ENCODE data around the gene SGK1. TPM values are rescaled to one million over a fixed set of nuclear protein-coding genes. Genes with fewer than 3 reads are reported as not detected.
"Not testable (repeated sequence)": the region's sequence is repeated elsewhere in the genome, so short reads cannot be mapped to it uniquely, and the experiment has no call there.

SGK1 gene
- total and polyA plus RNA-seq, 4 donors, result 68.9 to 299 (median 148) TPM

DNA sequence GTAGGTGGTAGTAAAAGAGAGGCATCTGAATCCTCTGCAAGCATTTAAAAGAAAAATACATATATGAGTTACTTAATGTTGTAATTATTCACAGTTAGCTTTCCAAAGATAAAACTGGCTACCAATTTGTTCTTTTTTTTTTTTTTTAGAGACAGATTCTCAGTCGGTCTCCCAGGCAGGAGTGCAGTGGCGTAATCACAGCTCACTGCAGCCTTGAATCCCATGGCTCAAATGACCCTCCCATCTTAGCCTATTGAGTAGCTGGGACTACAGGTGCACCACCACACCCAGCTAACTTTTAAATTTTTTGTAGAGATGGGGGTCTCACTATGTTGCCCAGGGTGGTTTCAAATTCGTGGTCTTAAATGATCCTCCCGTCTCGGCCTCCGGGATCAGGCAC is 36.5 kb downstream of the SGK1 start:
- H3K27ac ChIP-seq (ENCODE audit: low read depth in 1 of 2, low read length in 1 of 2), result no peak overlapping the region
- H3K9ac ChIP-seq (ENCODE audit: insufficient read depth in 1 of 2, low read length in 2 of 2), result no peak overlapping the region
- 93 to 94% methylated on average over 6 of the region's 6 CpGs for WGBS, 2 donors
- DNase-seq, result no peak
- H3K9me3 ChIP-seq (ENCODE audit: control insufficient read depth in 4 of 4, insufficient read depth in 3 of 4, low read length in 3 of 4), result no peaks in the 10 kb centered on the region
- no peaks in the 10 kb centered on the region for H3K36me3 ChIP-seq (ENCODE audit: control insufficient read depth in 4 of 4, insufficient read depth in 4 of 4, low read length in 4 of 4)
- no peaks in the 10 kb centered on the region for H3K27me3 ChIP-seq (ENCODE audit: control insufficient read depth in 3 of 3, insufficient read depth in 3 of 3, low read length in 2 of 3)
- TF ChIP-seq, protein P1, sequence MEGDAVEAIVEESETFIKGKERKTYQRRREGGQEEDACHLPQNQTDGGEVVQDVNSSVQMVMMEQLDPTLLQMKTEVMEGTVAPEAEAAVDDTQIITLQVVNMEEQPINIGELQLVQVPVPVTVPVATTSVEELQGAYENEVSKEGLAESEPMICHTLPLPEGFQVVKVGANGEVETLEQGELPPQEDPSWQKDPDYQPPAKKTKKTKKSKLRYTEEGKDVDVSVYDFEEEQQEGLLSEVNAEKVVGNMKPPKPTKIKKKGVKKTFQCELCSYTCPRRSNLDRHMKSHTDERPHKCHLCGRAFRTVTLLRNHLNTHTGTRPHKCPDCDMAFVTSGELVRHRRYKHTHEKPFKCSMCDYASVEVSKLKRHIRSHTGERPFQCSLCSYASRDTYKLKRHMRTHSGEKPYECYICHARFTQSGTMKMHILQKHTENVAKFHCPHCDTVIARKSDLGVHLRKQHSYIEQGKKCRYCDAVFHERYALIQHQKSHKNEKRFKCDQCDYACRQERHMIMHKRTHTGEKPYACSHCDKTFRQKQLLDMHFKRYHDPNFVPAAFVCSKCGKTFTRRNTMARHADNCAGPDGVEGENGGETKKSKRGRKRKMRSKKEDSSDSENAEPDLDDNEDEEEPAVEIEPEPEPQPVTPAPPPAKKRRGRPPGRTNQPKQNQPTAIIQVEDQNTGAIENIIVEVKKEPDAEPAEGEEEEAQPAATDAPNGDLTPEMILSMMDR (IDR thresholded peaks at IDR 0.05; ENCODE audit: control extremely low read depth, extremely low read depth), result no peak
- ATAC-seq (ENCODE audit: insufficient read depth, low FRiP score), result no peak
- no peaks in the 10 kb centered on the region for H3K4me1 ChIP-seq (ENCODE audit: control insufficient read depth in 5 of 5, insufficient read depth in 5 of 5, low read length in 5 of 5)
- H3K4me3 ChIP-seq, result no peak overlapping the region

DNA sequence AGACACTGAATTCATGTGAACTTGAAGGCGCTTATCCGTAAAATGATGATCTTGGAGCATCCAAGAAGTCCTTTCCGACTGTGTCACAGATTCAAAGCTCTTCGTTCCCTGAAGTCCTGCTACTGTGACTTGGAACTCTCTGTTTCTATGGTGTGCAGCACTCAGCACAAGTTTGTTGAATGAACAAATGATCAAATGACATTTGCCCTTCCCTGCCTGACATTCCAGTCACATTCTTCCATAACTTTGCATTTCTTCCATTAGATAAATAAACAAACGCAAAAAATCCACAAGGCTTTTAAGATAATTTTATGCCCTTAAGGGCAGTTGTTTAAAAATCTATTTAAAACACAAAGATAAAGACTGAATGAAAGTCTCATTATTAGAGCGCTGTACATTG is 39.9 kb downstream of the SGK1 start:
- no peaks in the 10 kb centered on the region for H3K4me1 ChIP-seq (ENCODE audit: control insufficient read depth in 5 of 5, insufficient read depth in 5 of 5, low read length in 5 of 5)
- ATAC-seq (ENCODE audit: insufficient read depth, low FRiP score), result no peak
- TF ChIP-seq, protein P1 (IDR thresholded peaks at IDR 0.05; ENCODE audit: control extremely low read depth, extremely low read depth), result no peak
- no peak overlapping the region for H3K27ac ChIP-seq (ENCODE audit: low read depth in 1 of 2, low read length in 1 of 2)
- H3K4me3 ChIP-seq, result no peak overlapping the region
- no peaks in the 10 kb centered on the region for H3K36me3 ChIP-seq (ENCODE audit: control insufficient read depth in 4 of 4, insufficient read depth in 4 of 4, low read length in 4 of 4)
- H3K9ac ChIP-seq (ENCODE audit: insufficient read depth in 1 of 2, low read length in 2 of 2), result no peak overlapping the region
- H3K27me3 ChIP-seq (ENCODE audit: control insufficient read depth in 3 of 3, insufficient read depth in 3 of 3, low read length in 2 of 3), result no peaks in the 10 kb centered on the region
- H3K9me3 ChIP-seq (ENCODE audit: control insufficient read depth in 4 of 4, insufficient read depth in 3 of 4, low read length in 3 of 4), result no peaks in the 10 kb centered on the region
- 87 to 92% methylated on average over 6 of the region's 6 CpGs for WGBS, 2 donors
- no peak for DNase-seq

DNA sequence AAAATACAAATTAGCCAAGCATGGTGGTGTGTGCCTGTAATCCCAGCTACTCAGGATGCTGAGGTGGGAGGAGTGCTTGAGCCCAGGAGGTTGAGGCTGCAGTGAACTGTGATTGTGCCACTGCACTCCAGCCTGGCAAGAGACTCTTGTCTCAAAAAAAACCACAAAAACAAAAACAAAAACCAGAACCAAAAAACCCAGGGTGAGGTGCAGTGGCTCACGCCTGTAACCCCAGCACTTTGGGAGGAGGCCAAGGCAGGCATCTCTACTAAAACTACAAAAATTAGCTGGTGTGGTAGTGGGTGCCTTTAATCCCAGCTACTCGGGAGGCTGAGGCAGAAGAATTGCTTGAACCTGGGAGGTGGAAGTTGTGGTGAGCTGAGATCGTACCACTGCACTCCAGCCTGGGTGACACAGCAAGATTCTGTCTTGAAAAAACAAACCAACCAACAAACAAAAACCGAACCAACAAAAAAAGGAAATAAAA is 41.0 kb downstream of the SGK1 start:
- H3K4me1 ChIP-seq (ENCODE audit: control insufficient read depth in 5 of 5, insufficient read depth in 5 of 5, low read length in 5 of 5); DNase-seq; H3K9ac ChIP-seq (ENCODE audit: insufficient read depth in 1 of 2, low read length in 2 of 2); H3K27me3 ChIP-seq (ENCODE audit: control insufficient read depth in 3 of 3, insufficient read depth in 3 of 3, low read length in 2 of 3); H3K36me3 ChIP-seq (ENCODE audit: control insufficient read depth in 4 of 4, insufficient read depth in 4 of 4, low read length in 4 of 4); H3K27ac ChIP-seq (ENCODE audit: low read depth in 1 of 2, low read length in 1 of 2); H3K9me3 ChIP-seq (ENCODE audit: control insufficient read depth in 4 of 4, insufficient read depth in 3 of 4, low read length in 3 of 4); H3K4me3 ChIP-seq; ATAC-seq (ENCODE audit: insufficient read depth, low FRiP score): not testable (repeated sequence)
- WGBS, 2 donors, result 31 to 63% methylated on average over 4 of the region's 4 CpGs

DNA sequence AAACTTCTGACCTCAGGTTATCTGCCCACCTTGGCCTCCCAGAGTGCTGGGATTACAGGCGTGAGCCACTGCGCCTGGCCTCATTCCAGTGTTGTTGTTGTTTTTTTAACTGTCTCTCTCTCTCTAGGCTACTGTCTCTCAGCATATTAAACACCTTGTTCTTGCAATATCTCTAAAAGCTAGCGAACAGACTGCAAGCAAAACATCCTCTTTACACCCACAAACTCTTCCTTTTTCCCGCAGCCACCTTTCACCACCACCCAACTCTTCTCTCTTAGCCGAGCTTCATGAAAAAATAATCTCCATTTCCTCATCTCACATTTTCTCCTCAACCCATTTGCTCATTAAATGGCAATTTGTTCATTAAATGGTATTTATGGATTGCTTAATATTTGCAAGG is 45.5 kb downstream of the SGK1 start:
- ATAC-seq (ENCODE audit: insufficient read depth, low FRiP score), result no peak
- Histone ChIP-seq H3K4me3 (no peak overlapping the region), H3K9me3 (ENCODE audit: control insufficient read depth in 4 of 4, insufficient read depth in 3 of 4, low read length in 3 of 4) (no peaks in the 10 kb centered on the region), H3K36me3 (ENCODE audit: control insufficient read depth in 4 of 4, insufficient read depth in 4 of 4, low read length in 4 of 4) (no peaks in the 10 kb centered on the region), H3K27ac (ENCODE audit: low read depth in 1 of 2, low read length in 1 of 2) (no peak overlapping the region), H3K4me1 (ENCODE audit: control insufficient read depth in 5 of 5, insufficient read depth in 5 of 5, low read length in 5 of 5) (no peaks in the 10 kb centered on the region), H3K27me3 (ENCODE audit: control insufficient read depth in 3 of 3, insufficient read depth in 3 of 3, low read length in 2 of 3) (no peaks in the 10 kb centered on the region), H3K9ac (ENCODE audit: insufficient read depth in 1 of 2, low read length in 2 of 2) (no peak overlapping the region)
- TF ChIP-seq, protein P1 (IDR thresholded peaks at IDR 0.05; ENCODE audit: control extremely low read depth, extremely low read depth), result no peak
- WGBS, 2 donors, result 39 to 62% methylated on average over 5 of the region's 5 CpGs
- DNase-seq, result no peak

Data from lung (tissue), 12 donors.